Measurements from ENCODE around the gene ZBTB8B. TPM values are rescaled to one million over a fixed set of nuclear protein-coding genes. Genes with fewer than 3 reads are reported as not detected.

The ZBTB8B gene
- total RNA-seq, 1 donor: not detected

DNA sequence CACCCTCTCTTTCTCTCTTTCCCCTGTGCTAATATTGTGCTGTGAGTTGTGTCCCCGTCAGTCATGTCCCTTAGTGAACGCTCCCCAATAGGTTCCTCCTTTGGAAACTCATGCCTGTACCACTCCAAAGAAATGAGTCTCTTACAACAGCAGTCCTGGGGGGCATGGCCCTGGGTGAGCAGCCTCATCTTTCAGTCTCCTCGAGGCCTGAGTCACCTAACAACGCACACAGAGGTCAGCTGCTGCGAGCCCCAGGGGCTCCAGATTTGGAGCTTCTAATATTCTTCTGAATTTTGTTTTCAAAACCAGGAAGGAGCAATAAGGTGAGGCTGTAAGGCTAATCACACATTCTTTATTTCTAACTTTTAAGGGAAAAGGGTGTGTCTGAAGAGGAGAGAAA, 43.9 kb downstream of the ZBTB8B start:
- no peak overlapping the region for H3K4me3 ChIP-seq (ENCODE audit: low read depth, low read length)
- no peak for TF ChIP-seq CTCF (IDR thresholded peaks at IDR 0.05; ENCODE audit: insufficient read depth, low read depth, low read length)
- peak; percentile 30 for DNase-seq (ENCODE audit: low read depth)

- DNase-seq (ENCODE audit: low read depth): no peak
- H3K4me3 ChIP-seq (ENCODE audit: low read depth, low read length): no peak overlapping the region
- no peak for TF ChIP-seq CTCF (IDR thresholded peaks at IDR 0.05; ENCODE audit: insufficient read depth, low read depth, low read length)
Observed at GRCh38 chr1:32509939-32510338, 45.1 kb downstream of the ZBTB8B start.

Other genes starting within 250 kb of the ZBTB8B start
- gene TMEM234, start 242.7 kb upstream of the ZBTB8B start, total RNA-seq: 21.6 and 23.8 TPM in 2 replicates
- gene EIF3I, start 242.7 kb upstream of the ZBTB8B start, total RNA-seq: 264 and 280 TPM in 2 replicates
- 0.97 and 5.2 TPM in 2 replicates for gene FAM167B, start 217.8 kb upstream of the ZBTB8B start, total RNA-seq
- 0.43 TPM in 1 of 2 replicates, not detected in the other for gene LCK, start 213.8 kb upstream of the ZBTB8B start, total RNA-seq
- gene HDAC1, start 173.0 kb upstream of the ZBTB8B start, total RNA-seq: 67.6 and 95.0 TPM in 2 replicates
- gene MARCKSL1, start 128.8 kb upstream of the ZBTB8B start, total RNA-seq: 30.9 and 32.4 TPM in 2 replicates
- 1.3 TPM in 2 replicates for gene FAM229A, start 102.6 kb upstream of the ZBTB8B start, total RNA-seq
- 0.86 and 0.97 TPM in 2 replicates for gene TSSK3, start 102.5 kb upstream of the ZBTB8B start, total RNA-seq
- 58.3 and 76.4 TPM in 2 replicates for gene BSDC1, start 70.6 kb upstream of the ZBTB8B start, total RNA-seq
- 5.2 and 5.6 TPM in 2 replicates for gene ZBTB8A, start 74.4 kb downstream of the ZBTB8B start, total RNA-seq
- gene ZBTB8OS, start 185.5 kb downstream of the ZBTB8B start, total RNA-seq: 34.5 and 44.5 TPM in 2 replicates
- 98.9 and 138 TPM in 2 replicates for gene RBBP4, start 186.1 kb downstream of the ZBTB8B start, total RNA-seq
- gene SYNC, start 237.7 kb downstream of the ZBTB8B start, total RNA-seq: 56.0 and 72.5 TPM in 2 replicates

All from fibroblast of villous mesenchyme (primary cell).